ENCODE data around the gene ADCK1.

DNA sequence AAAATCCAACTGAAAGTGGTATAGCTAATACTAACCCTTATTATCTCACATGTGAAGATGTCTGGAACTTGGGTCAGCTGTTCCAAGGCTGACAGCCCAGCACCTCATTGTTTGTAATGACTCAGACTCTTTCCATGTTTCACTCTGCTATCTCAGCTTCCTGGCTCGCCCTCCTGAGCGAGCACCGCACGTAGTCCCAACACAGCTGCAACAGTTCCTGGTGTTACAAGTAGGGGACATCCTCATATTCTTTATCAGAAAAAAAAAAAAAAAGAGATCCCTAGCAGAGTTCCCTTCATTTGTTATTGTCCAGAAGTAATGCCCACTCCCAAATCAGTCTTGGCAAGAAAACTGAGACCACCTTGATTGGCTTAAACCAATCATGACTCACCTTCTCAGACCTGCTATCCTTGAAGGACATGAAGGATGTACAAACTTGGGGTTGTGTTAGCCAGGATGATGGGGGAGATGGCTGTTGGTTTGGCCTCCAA lies 92.5 kb downstream of the ADCK1 start:
- TF ChIP-seq, protein P1, sequence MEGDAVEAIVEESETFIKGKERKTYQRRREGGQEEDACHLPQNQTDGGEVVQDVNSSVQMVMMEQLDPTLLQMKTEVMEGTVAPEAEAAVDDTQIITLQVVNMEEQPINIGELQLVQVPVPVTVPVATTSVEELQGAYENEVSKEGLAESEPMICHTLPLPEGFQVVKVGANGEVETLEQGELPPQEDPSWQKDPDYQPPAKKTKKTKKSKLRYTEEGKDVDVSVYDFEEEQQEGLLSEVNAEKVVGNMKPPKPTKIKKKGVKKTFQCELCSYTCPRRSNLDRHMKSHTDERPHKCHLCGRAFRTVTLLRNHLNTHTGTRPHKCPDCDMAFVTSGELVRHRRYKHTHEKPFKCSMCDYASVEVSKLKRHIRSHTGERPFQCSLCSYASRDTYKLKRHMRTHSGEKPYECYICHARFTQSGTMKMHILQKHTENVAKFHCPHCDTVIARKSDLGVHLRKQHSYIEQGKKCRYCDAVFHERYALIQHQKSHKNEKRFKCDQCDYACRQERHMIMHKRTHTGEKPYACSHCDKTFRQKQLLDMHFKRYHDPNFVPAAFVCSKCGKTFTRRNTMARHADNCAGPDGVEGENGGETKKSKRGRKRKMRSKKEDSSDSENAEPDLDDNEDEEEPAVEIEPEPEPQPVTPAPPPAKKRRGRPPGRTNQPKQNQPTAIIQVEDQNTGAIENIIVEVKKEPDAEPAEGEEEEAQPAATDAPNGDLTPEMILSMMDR (IDR thresholded peaks at IDR 0.05; ENCODE audit: low read depth, low read length), result no peak
- no peak for TF ChIP-seq EZH2phosphoT487 (IDR thresholded peaks at IDR 0.05; ENCODE audit: low read depth)

All from OCI-LY3 (cell line).